Natural killer cell treated with Interleukin-12 subunit alpha and Interleukin-12 subunit beta and Interleukin-15 and Interleukin-18, amount 100 ng/mL, for 72 hours (primary cell): ENCODE measurements around the gene RNU6-9. TPM values are rescaled to one million over a fixed set of nuclear protein-coding genes. Genes with fewer than 3 reads are reported as not detected.

Experiments
- ATAC-seq, 2 donors: fragments of 150-1000 bp; cut with Tn5 transposase in 1 of 2; sonication (Bioruptor Pico), chemical (Tn5 transposase) in 1 of 2; 2 replicates each; pipeline ENCODE4 v1.10.0; 2021
- DNase-seq: peaks from one replicate; pipeline ENCODE4 v3.0.0; 2022; ENCODE audit warnings: low spot score
- H3K27ac Mint-ChIP-seq, 2 donors: 1 replicate in 1 of 2; 2 replicates in 1 of 2; pipeline ENCODE4 v1.8.0; 2022; ENCODE audit warnings: mixed read lengths in 2 of 2, mild to moderate bottlenecking in 1 of 2, moderate library complexity in 1 of 2
- H3K27me3 Mint-ChIP-seq, 2 donors: 1 replicate in 1 of 2; 2 replicates in 1 of 2; pipeline ENCODE4 v1.8.0; 2022; ENCODE audit warnings: mixed read lengths in 2 of 2
- H3K36me3 Mint-ChIP-seq: one replicate; pipeline ENCODE4 v1.8.0; 2022; ENCODE audit warnings: mixed read lengths
- H3K4me1 Mint-ChIP-seq, 2 donors: 1 replicate in 1 of 2; 2 replicates in 1 of 2; pipeline ENCODE4 v1.8.0; 2022; ENCODE audit warnings: low read depth in 2 of 2, mixed read lengths in 2 of 2, mild to moderate bottlenecking in 1 of 2
- H3K4me3 Mint-ChIP-seq: one replicate; pipeline ENCODE4 v1.8.0; 2022; ENCODE audit warnings: mixed read lengths
- H3K9me3 Mint-ChIP-seq: 2 replicates; pipeline ENCODE4 v1.8.0; 2022; ENCODE audit warnings: mixed read lengths
- total RNA-seq, 2 donors: library from RNA; stranded (reverse); gene quantifications; one replicate each; pipeline ENCODE4 v1.2.3, GENCODE V29; 2022

RNU6-9 gene
- total RNA-seq, 2 donors from 2014 or later = not detected

DNA sequence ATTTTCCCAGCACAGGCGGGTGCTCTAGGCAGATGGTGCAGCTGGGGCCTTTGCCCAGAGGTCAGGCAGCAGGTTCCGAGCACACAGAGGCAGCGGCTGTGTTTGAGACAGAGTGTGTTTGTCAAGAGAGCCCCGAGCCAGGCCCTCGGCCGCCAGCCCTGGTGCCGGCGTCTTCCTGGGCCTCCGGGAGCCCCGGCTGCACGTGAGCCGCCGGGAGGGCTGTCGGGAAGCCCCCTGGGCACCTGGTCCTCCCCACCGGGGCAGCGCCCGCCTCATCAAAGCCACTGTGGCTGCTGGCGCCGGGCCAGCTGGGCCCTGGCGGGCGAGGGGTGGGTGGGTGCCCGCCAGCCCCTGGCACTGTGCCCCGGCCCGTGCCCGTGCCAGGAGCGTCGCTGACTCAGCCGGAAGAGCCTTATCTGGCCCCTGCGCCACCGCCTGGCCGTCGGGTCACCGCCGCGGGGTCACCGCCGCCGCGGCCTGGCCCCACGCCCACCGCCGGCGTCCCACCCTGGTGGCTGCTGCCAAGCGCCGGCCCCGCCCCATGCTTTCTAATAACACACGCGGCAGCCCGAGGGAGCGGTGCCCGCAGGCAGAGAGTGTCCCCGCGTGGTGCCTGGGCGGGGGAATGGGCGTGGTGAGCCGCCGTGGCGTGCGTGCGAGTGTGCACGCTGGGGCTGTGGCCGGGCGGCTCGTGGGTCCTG, 47.5 kb downstream of the RNU6-9 start:
- Mint-ChIP-seq H3K27me3 (peaks cover 0 to 2% of the 10 kb centered on the region in 2 donors), H3K4me1 (peaks cover 21 to 30% of the 10 kb centered on the region in 2 donors), H3K27ac (peak overlapping the region; percentile 63 to 68), H3K36me3 (peaks cover 6% of the 10 kb centered on the region), H3K9me3 (peaks cover 3% of the 10 kb centered on the region), H3K4me3 (peak overlapping the region; percentile 76)
- DNase-seq (peak; percentile 74), ATAC-seq (peak; percentile 80 to 82)

DNA sequence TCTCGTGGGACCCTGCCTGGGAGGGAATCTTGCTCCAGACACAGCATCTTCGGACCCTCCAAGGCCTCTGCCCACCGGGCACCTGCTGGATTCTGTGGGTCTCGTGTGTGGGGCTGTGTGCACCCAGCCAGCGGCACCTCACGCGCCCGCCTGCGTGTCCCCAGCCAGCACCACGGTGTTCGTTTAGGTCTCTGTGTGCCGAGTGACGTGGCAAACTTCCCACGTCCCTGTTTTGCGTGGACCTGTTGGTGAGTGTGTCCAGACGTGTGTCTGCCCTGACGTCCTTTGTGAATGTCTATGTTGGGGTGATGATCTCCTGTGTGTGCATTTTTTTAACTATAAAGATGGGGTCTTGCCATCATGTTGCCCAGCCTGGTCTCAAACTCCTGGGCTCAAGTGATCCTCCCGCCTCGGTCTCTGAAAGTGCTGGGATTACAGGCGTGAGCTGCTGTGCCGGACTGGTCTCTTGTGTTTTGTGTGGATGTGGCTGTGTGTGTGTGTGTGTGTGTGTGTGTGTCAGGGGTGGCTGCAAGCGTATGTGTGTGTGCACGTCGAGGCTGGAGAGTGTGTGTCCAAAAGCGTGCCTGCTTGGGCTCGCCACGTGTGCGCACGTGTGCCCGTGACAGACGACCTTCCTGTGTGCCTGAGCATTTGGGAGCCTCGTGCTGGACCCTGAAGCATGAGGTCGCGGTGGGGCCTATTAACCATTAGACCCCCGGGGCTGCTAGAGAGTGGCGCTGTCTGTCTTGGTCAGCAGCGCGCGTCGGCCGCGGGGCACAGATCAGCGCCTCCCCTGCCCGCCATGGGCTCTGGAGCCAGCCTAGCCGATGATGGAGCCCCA, 48.2 kb downstream of the RNU6-9 start:
- Mint-ChIP-seq H3K36me3 (peaks cover 6% of the 10 kb centered on the region), H3K27ac (peak overlapping the region; percentile 41 to 68), H3K27me3 (peaks cover 0 to 2% of the 10 kb centered on the region in 2 donors), H3K9me3 (peaks cover 3% of the 10 kb centered on the region), H3K4me1 (peaks cover 21 to 30% of the 10 kb centered on the region in 2 donors), H3K4me3 (peak overlapping the region; percentile 76)
- DNase-seq (no peak), ATAC-seq (no peak)

DNA sequence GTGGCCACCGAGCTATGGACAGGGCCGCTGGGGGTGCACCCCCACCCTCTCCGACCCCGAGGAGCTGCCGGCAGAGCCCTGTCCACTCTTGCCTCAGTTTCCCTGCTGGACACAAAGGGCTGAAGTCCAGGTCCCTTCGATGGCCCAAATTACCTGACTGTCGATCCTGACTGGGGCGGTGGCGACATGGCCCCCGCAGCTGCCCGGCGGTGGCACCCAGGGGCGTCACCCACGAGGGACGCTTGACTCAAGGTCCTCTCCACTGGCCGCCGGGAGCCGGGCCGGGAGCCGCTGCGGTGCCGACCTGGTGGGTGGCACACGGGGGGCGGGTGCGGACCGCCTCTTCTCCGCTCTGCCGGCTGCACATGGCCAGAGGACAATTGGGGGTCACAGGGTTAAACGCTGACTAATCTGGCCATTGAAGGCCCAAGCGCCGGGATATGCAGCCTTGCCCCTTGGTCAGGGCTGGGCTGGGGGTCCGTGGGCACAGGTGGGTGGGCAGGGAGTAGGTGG, 48.9 kb downstream of the RNU6-9 start:
- peaks cover 3% of the 10 kb centered on the region for H3K9me3 Mint-ChIP-seq
- peaks cover 4% of the 10 kb centered on the region for H3K36me3 Mint-ChIP-seq
- H3K27me3 Mint-ChIP-seq = peaks cover 0 to 2% of the 10 kb centered on the region in 2 donors
- DNase-seq (no peak), ATAC-seq (no peak)
- H3K4me1 Mint-ChIP-seq = peaks cover 17 to 26% of the 10 kb centered on the region in 2 donors
- no peak overlapping the region for H3K4me3 Mint-ChIP-seq
- H3K27ac Mint-ChIP-seq = no peak overlapping the region

Other genes starting within 250 kb of the RNU6-9 start
- gene RNF126, start 230.3 kb upstream of the RNU6-9 start, total RNA-seq = 100 to 1,000 TPM in 1 of 2 donors, 10 to 100 TPM in 1; 77.7 to 138 TPM
- gene FSTL3, start 217.1 kb upstream of the RNU6-9 start, total RNA-seq = 1 to 10 TPM; 1.7 to 3.6 TPM
- gene PRSS57, start 198.0 kb upstream of the RNU6-9 start, total RNA-seq = 1 to 10 TPM in 1 of 2 donors, not detected in 1; 1.4 TPM
- not detected for gene PALM, start 184.5 kb upstream of the RNU6-9 start, total RNA-seq
- gene MISP, start 142.4 kb upstream of the RNU6-9 start, total RNA-seq = not detected
- gene PTBP1, start 96.0 kb upstream of the RNU6-9 start, total RNA-seq = 100 to 1,000 TPM; 604 to 619 TPM
- gene PLPPR3, start 71.5 kb upstream of the RNU6-9 start, total RNA-seq = not detected
- under 1 TPM; 0.25 to 0.36 TPM for gene AZU1, start 65.6 kb upstream of the RNU6-9 start, total RNA-seq
- gene PRTN3, start 52.5 kb upstream of the RNU6-9 start, total RNA-seq = not detected
- not detected for gene ELANE, start 41.2 kb upstream of the RNU6-9 start, total RNA-seq
- gene CFD, start 33.8 kb upstream of the RNU6-9 start, total RNA-seq = under 1 TPM in 1 of 2 donors, not detected in 1; 0.53 TPM
- gene MED16, start 297 bp upstream of the RNU6-9 start, total RNA-seq = 10 to 100 TPM; 46.4 to 79.6 TPM
- 10 to 100 TPM; 48.4 to 68.3 TPM for gene R3HDM4, start 19.7 kb downstream of the RNU6-9 start, total RNA-seq
- gene KISS1R, start 23.8 kb downstream of the RNU6-9 start, total RNA-seq = 1 to 10 TPM in 1 of 2 donors, not detected in 1; 1.1 TPM
- 10 to 100 TPM; 42.8 to 46.1 TPM for gene ARID3A, start 32.6 kb downstream of the RNU6-9 start, total RNA-seq
- gene WDR18, start 90.9 kb downstream of the RNU6-9 start, total RNA-seq = 100 to 1,000 TPM in 1 of 2 donors, 10 to 100 TPM in 1; 57.8 to 106 TPM
- gene GRIN3B, start 106.9 kb downstream of the RNU6-9 start, total RNA-seq = not detected
- gene TMEM259, start 127.6 kb downstream of the RNU6-9 start, total RNA-seq = 100 to 1,000 TPM; 150 to 267 TPM
- gene RNU6-2, start 128.0 kb downstream of the RNU6-9 start, total RNA-seq = not detected
- 100 to 1,000 TPM; 119 to 141 TPM for gene CNN2, start 133.1 kb downstream of the RNU6-9 start, total RNA-seq
- 10 to 100 TPM; 53.7 to 69.9 TPM for gene ABCA7, start 146.6 kb downstream of the RNU6-9 start, total RNA-seq
- gene ARHGAP45, start 173.7 kb downstream of the RNU6-9 start, total RNA-seq = 100 to 1,000 TPM; 320 to 338 TPM
- gene POLR2E, start 201.9 kb downstream of the RNU6-9 start, total RNA-seq = 100 to 1,000 TPM; 168 to 241 TPM
- 100 to 1,000 TPM in 1 of 2 donors, 10 to 100 TPM in 1; 86.4 to 174 TPM for gene GPX4, start 210.5 kb downstream of the RNU6-9 start, total RNA-seq